PC-9 (cell line): ENCODE data around the gene HEXIM1. TPM values are rescaled to one million over a fixed set of nuclear protein-coding genes. Genes with fewer than 3 reads are reported as not detected.

ENCODE experiments used
- BruUV-seq: library from RNA; stranded (reverse); fragments of 400-500 nt; replicated peaks from 2 replicates; lab custom pipeline; 2021; lab: Mats Ljungman, UMichigan
- CTCF ChIA-PET: fragments of 300-600 bp; sonication (Branson Sonifier 250); formaldehyde crosslinking; loops from one replicate; lab custom pipeline; 2022; ENCODE audit warnings: antibody characterized with exemption; lab: Charles Lee
- POLR2A ChIA-PET: fragments of 300-600 bp; sonication (Branson Sonifier 250); formaldehyde crosslinking; loops from one replicate; lab custom pipeline; 2022; ENCODE audit warnings: antibody characterized with exemption; ENCODE audit not compliant: unreplicated experiment; lab: Charles Lee
- DNase-seq, 2 experiments: peaks; one replicate each; pipeline versions ENCODE4 v3.0.0 to v3.0.0-alpha.2; 2015 to 2022; ENCODE audit warnings: mixed read lengths in 1 of 2
- H2AFZ ChIP-seq: fragments of 200-600 bp; sonication (generic); 2 replicates; pipeline ENCODE4 v1.8.1; 2017; ENCODE audit warnings: antibody characterized with exemption
- H3F3A ChIP-seq: fragments of 200-600 bp; sonication (generic); 2 replicates; pipeline ENCODE4 v1.8.1; 2017; ENCODE audit warnings: antibody characterized with exemption, mild to moderate bottlenecking, low read depth; ENCODE audit not compliant: insufficient read depth
- H3K27ac ChIP-seq: fragments of 200-600 bp; sonication (generic); 2 replicates; pipeline ENCODE4 v1.6.1; 2016; ENCODE audit warnings: mixed run types
- H3K27me3 ChIP-seq: fragments of 200-600 bp; sonication (generic); 2 replicates; pipeline ENCODE4 v1.6.1; 2016; ENCODE audit warnings: low read depth, mixed run types; ENCODE audit not compliant: insufficient read depth
- H3K36me3 ChIP-seq: fragments of 200-600 bp; sonication (generic); 2 replicates; pipeline ENCODE4 v1.6.1; 2016; ENCODE audit warnings: low read depth, mixed run types
- H3K4me1 ChIP-seq: fragments of 200-600 bp; sonication (generic); replicated peaks from 2 replicates; pipeline ENCODE4 v1.6.1; 2016; ENCODE audit warnings: mixed run types; ENCODE audit not compliant: insufficient read depth
- H3K4me2 ChIP-seq: fragments of 200-600 bp; sonication (generic); 2 replicates; pipeline ENCODE4 v1.6.1; 2017; ENCODE audit warnings: mixed run types
- H3K4me3 ChIP-seq: fragments of 200-600 bp; sonication (generic); 2 replicates; pipeline ENCODE4 v1.6.1; 2016; ENCODE audit warnings: mixed run types
- H3K79me2 ChIP-seq: fragments of 200-600 bp; sonication (generic); 2 replicates; pipeline ENCODE4 v1.6.1; 2017; ENCODE audit warnings: low read depth, mixed run types
- H3K9me2 ChIP-seq: fragments of 200-600 bp; sonication (generic); 2 replicates; pipeline ENCODE4 v1.8.1; 2017; ENCODE audit warnings: mild to moderate bottlenecking; ENCODE audit not compliant: insufficient read depth
- H3K9me3 ChIP-seq: fragments of 200-600 bp; sonication (generic); 2 replicates; pipeline ENCODE4 v1.8.1; 2016; ENCODE audit warnings: low read depth; ENCODE audit not compliant: insufficient read depth
- H4K20me1 ChIP-seq: fragments of 200-600 bp; sonication (generic); 2 replicates; pipeline ENCODE4 v1.8.1; 2017; ENCODE audit not compliant: insufficient read depth
- EZH2 ChIP-seq: fragments of 200-600 bp; sonication (generic); IDR thresholded peaks from 2 replicates; pipeline ENCODE4 v1.8.0; 2017; ENCODE audit warnings: antibody characterized with exemption, low read depth
- intact Hi-C: fragments of 100-400 bp; cut with micrococcal nuclease; formaldehyde crosslinking; loops from one replicate; pipeline ENCODE4 v1.10.0; 2022; ENCODE audit not compliant: unreplicated experiment
- total RNA-seq: library from RNA; stranded (reverse); gene quantifications from 2 replicates; pipeline ENCODE4 v1.2.3, GENCODE V29; 2021
- TF ChIP-seq, protein P1 (sequence below): fragments of 200-600 bp; sonication (generic); conservative IDR thresholded peaks from 2 replicates; pipeline ENCODE4 v1.6.1; 2017; ENCODE audit warnings: mixed run types, antibody characterized with exemption, mild to moderate bottlenecking, moderate library complexity

Gene HEXIM1
- total RNA-seq, 1 experiment from 2014 or later, result 64.9 TPM

DNA sequence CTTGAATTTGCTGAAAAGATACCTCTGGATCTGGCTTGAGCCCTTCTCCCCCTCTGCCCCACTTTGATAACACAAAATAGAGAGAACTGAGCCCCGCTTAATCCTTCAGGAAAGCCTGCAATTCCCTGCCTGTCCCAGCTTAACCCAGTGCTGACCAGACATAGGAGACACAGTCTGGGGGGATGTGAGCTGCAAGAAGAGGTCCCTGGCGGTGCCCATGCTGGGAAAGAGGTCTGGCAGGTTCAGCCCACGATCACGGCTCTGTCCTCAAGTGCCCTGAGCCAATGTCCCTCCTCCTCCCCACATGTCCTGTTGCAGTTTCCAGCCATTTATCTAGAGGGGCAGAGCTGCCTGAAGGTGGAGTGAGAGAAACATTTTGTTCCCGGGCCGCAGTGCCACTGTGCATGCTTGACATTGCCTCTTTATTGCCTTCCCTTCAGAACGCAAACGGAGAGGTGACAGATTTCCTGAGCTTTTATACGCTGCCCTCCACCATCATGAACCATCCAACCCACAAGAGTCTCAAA is 44.9 kb upstream of the HEXIM1 start:
- Histone ChIP-seq H4K20me1 (no peaks in the 10 kb centered on the region; the same call in none of the 2 replicates), H3K4me1 (no peaks in the 10 kb centered on the region), H2AFZ (no peak overlapping the region), H3F3A (peaks cover 24% of the 10 kb centered on the region), H3K27ac (no peak overlapping the region), H3K27me3 (no peaks in the 10 kb centered on the region), H3K79me2 (no peaks in the 10 kb centered on the region), H3K36me3 (peaks cover 16% of the 10 kb centered on the region), H3K9me2 (no peaks in the 10 kb centered on the region), H3K9me3 (no peaks in the 10 kb centered on the region), H3K4me3 (no peak overlapping the region), H3K4me2 (no peak overlapping the region)
- POLR2A ChIA-PET, result no interaction called here
- DNase-seq, result no peak
- CTCF ChIA-PET, result no interaction called here
- intact Hi-C loops, result no loop called here
- TF ChIP-seq, protein P1, sequence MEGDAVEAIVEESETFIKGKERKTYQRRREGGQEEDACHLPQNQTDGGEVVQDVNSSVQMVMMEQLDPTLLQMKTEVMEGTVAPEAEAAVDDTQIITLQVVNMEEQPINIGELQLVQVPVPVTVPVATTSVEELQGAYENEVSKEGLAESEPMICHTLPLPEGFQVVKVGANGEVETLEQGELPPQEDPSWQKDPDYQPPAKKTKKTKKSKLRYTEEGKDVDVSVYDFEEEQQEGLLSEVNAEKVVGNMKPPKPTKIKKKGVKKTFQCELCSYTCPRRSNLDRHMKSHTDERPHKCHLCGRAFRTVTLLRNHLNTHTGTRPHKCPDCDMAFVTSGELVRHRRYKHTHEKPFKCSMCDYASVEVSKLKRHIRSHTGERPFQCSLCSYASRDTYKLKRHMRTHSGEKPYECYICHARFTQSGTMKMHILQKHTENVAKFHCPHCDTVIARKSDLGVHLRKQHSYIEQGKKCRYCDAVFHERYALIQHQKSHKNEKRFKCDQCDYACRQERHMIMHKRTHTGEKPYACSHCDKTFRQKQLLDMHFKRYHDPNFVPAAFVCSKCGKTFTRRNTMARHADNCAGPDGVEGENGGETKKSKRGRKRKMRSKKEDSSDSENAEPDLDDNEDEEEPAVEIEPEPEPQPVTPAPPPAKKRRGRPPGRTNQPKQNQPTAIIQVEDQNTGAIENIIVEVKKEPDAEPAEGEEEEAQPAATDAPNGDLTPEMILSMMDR, result no peak
- no peak for TF ChIP-seq EZH2
- no TSS peak for BruUV-seq

GRCh38 chr17:45104029-45104428 is 44.2 kb upstream of the HEXIM1 start:
- no peaks in the 10 kb centered on the region for H3K79me2 ChIP-seq
- intact Hi-C loops, result no loop called here
- TF ChIP-seq, protein P1, result no peak
- no peak for TF ChIP-seq EZH2
- H3K36me3 ChIP-seq, result peaks cover 16% of the 10 kb centered on the region
- H3K4me2 ChIP-seq, result no peak overlapping the region
- no peak overlapping the region for H3K27ac ChIP-seq
- no peaks in the 10 kb centered on the region for H3K27me3 ChIP-seq
- no peak overlapping the region for H3K4me3 ChIP-seq
- H3F3A ChIP-seq, result peaks cover 22% of the 10 kb centered on the region
- H4K20me1 ChIP-seq, result no peaks in the 10 kb centered on the region; the same call in 1 of the 2 replicates
- ChIA-PET CTCF (no interaction called here), POLR2A (no interaction called here)
- no peaks in the 10 kb centered on the region for H3K4me1 ChIP-seq
- no peak overlapping the region for H2AFZ ChIP-seq
- H3K9me2 ChIP-seq, result no peaks in the 10 kb centered on the region
- H3K9me3 ChIP-seq, result no peaks in the 10 kb centered on the region
- no peak for DNase-seq
- BruUV-seq, result no TSS peak

GRCh38 chr17:45104497-45104896 is 43.8 kb upstream of the HEXIM1 start:
- Histone ChIP-seq H3K4me2 (no peak overlapping the region), H3K4me3 (no peak overlapping the region), H2AFZ (no peak overlapping the region), H3K27me3 (no peaks in the 10 kb centered on the region), H3K9me2 (no peaks in the 10 kb centered on the region), H4K20me1 (no peaks in the 10 kb centered on the region; the same call in 1 of the 2 replicates), H3K36me3 (peaks cover 16% of the 10 kb centered on the region), H3K9me3 (no peaks in the 10 kb centered on the region), H3K27ac (no peak overlapping the region), H3K79me2 (no peaks in the 10 kb centered on the region), H3F3A (peaks cover 22% of the 10 kb centered on the region), H3K4me1 (no peaks in the 10 kb centered on the region)
- CTCF ChIA-PET, result no interaction called here
- intact Hi-C loops, result no loop called here
- no TSS peak for BruUV-seq
- POLR2A ChIA-PET, result no interaction called here
- TF ChIP-seq, protein P1, result no peak
- TF ChIP-seq EZH2, result no peak
- DNase-seq, result no peak
